ENCODE data around the gene BFSP1. TPM values are rescaled to one million over a fixed set of nuclear protein-coding genes. Genes with fewer than 3 reads are reported as not detected.

BFSP1 gene
- total RNA-seq, 6 donors from 2014 or later: 0.97 to 5.2 (median 2.9) TPM; not detected in 1

GRCh38 chr20:17565169-17565845 lies 34.1 kb upstream of the BFSP1 start:
- Histone ChIP-seq H3K4me3 (no peak overlapping the region), H3K9me3 (no peaks in the 10 kb centered on the region), H3K36me3 (no peaks in the 10 kb centered on the region), H3K27ac (peak overlapping the region in 1 of 4 donors; percentile 49), H3K27me3 (no peaks in the 10 kb centered on the region), H3K4me1 (peaks cover 5 to 19% (median 16%) of the 10 kb centered on the region in 4 donors)
- WGBS, 2 donors: 75 to 80% methylated on average over 4 of the region's 4 CpGs
- TF ChIP-seq EP300 (IDR thresholded peaks at IDR 0.05) (no peak), POLR2AphosphoS5 (IDR thresholded peaks at IDR 0.05) (no peak), CTCF (IDR thresholded peaks at IDR 0.05) (no peak), POLR2A (IDR thresholded peaks at IDR 0.05) (no peak)
- DNase-seq: no peak
- ATAC-seq (ENCODE audit: low FRiP score in 2 of 2): no peak

- WGBS, 2 donors: 50 to 75% methylated on average over 2 of the region's 2 CpGs
- Histone ChIP-seq H3K4me1 (peaks cover 11 to 30% (median 18%) of the 10 kb centered on the region in 4 donors), H3K27ac (peak overlapping the region; percentile 71 to 85 (median 79)), H3K27me3 (no peaks in the 10 kb centered on the region), H3K4me3 (no peak overlapping the region), H3K9me3 (no peaks in the 10 kb centered on the region), H3K36me3 (no peaks in the 10 kb centered on the region)
- ATAC-seq (ENCODE audit: low FRiP score in 2 of 2): peak in 1 of 2 donors; percentile 83
- peak in 1 of 2 donors; percentile 74 for DNase-seq
- TF ChIP-seq CTCF (IDR thresholded peaks at IDR 0.05): no peak
- TF ChIP-seq POLR2A (IDR thresholded peaks at IDR 0.05): peak in 1 of 4 donors; percentile 36
- TF ChIP-seq EP300 (IDR thresholded peaks at IDR 0.05): peak in 2 of 4 donors; percentile 62 to 91
- peak; percentile 38 to 41 for TF ChIP-seq POLR2AphosphoS5 (IDR thresholded peaks at IDR 0.05)
Measured at GRCh38 chr20:17562804-17563305, 31.7 kb upstream of the BFSP1 start.

GRCh38 chr20:17560344-17561074 lies 29.3 kb upstream of the BFSP1 start:
- WGBS, 2 donors: 79 to 81% methylated on average over 5 of the region's 5 CpGs
- Histone ChIP-seq H3K27me3 (no peaks in the 10 kb centered on the region), H3K4me1 (peaks cover 18 to 38% (median 25%) of the 10 kb centered on the region in 4 donors), H3K27ac (peak overlapping the region; percentile 76 to 88 (median 85)), H3K4me3 (no peak overlapping the region), H3K36me3 (no peaks in the 10 kb centered on the region), H3K9me3 (no peaks in the 10 kb centered on the region)
- ATAC-seq (ENCODE audit: low FRiP score in 2 of 2) (no peak), DNase-seq (no peak)
- no peak for TF ChIP-seq EP300 (IDR thresholded peaks at IDR 0.05)
- TF ChIP-seq POLR2A (IDR thresholded peaks at IDR 0.05): no peak
- TF ChIP-seq POLR2AphosphoS5 (IDR thresholded peaks at IDR 0.05): no peak
- TF ChIP-seq CTCF (IDR thresholded peaks at IDR 0.05): no peak

- H3K27ac ChIP-seq: peak overlapping the region; percentile 76 to 88 (median 85)
- WGBS, 2 donors: 85 to 95% methylated on average over 6 of the region's 6 CpGs
- H3K9me3 ChIP-seq: no peaks in the 10 kb centered on the region
- peak in 1 of 2 donors; percentile 78 for DNase-seq
- TF ChIP-seq EP300 (IDR thresholded peaks at IDR 0.05): peak; percentile 6 to 94 (median 65)
- TF ChIP-seq POLR2A (IDR thresholded peaks at IDR 0.05): peak in 2 of 4 donors; percentile 21 to 26
- no peak for TF ChIP-seq CTCF (IDR thresholded peaks at IDR 0.05)
- TF ChIP-seq POLR2AphosphoS5 (IDR thresholded peaks at IDR 0.05): peak in 1 of 2 donors; percentile 57
- no peaks in the 10 kb centered on the region for H3K36me3 ChIP-seq
- peak in 1 of 2 donors; percentile 84 for ATAC-seq (ENCODE audit: low FRiP score in 2 of 2)
- H3K4me1 ChIP-seq: peaks cover 18 to 38% (median 25%) of the 10 kb centered on the region in 4 donors
- H3K27me3 ChIP-seq: no peaks in the 10 kb centered on the region
- H3K4me3 ChIP-seq: no peak overlapping the region
Measured at GRCh38 chr20:17559338-17559737, 28.2 kb upstream of the BFSP1 start.
